Occipital lobe (tissue), 2 donors: ENCODE data around the gene HPSE2. TPM values are rescaled to one million over a fixed set of nuclear protein-coding genes. Genes with fewer than 3 reads are reported as not detected.

Experiments used
- DNase-seq: peaks from one replicate; lab custom pipeline; 2025; lab: John Stamatoyannopoulos, UW
- total RNA-seq: library from RNA; depleted of rRNA; stranded (reverse); fragments of >200 nt; gene quantifications from one replicate; pipeline ENCODE4 v1.2.3, GENCODE V29; 2014

Gene HPSE2
- total RNA-seq, 1 donor from 2014 or later = not detected

- DNase-seq = no peak
Measured at GRCh38 chr10:98621630-98622029, 614.0 kb downstream of the HPSE2 start.

GRCh38 chr10:98620503-98620902 lies 615.1 kb downstream of the HPSE2 start:
- no peak for DNase-seq

- DNase-seq = no peak
Measured at GRCh38 chr10:98619446-98619845, 616.2 kb downstream of the HPSE2 start.

- no peak for DNase-seq
Measured at GRCh38 chr10:98617906-98618520, 617.6 kb downstream of the HPSE2 start.

- DNase-seq = no peak
Measured at GRCh38 chr10:98613446-98613845, 622.2 kb downstream of the HPSE2 start.

- DNase-seq = no peak
Measured at GRCh38 chr10:98611436-98611835, 624.2 kb downstream of the HPSE2 start.

- DNase-seq = peak; percentile 25
Measured at GRCh38 chr10:98610836-98611235, 624.8 kb downstream of the HPSE2 start.

GRCh38 chr10:98610301-98610700 lies 625.4 kb downstream of the HPSE2 start:
- no peak for DNase-seq

GRCh38 chr10:98609265-98609664 lies 626.4 kb downstream of the HPSE2 start:
- DNase-seq = no peak

- no peak for DNase-seq
Measured at GRCh38 chr10:98608411-98608810, 627.2 kb downstream of the HPSE2 start.

- no peak for DNase-seq
Measured at GRCh38 chr10:98602224-98602623, 633.4 kb downstream of the HPSE2 start.

GRCh38 chr10:98599032-98599610 lies 636.5 kb downstream of the HPSE2 start:
- DNase-seq = no peak

- no peak for DNase-seq
Measured at GRCh38 chr10:98596404-98596803, 639.2 kb downstream of the HPSE2 start.

GRCh38 chr10:98589691-98590090 lies 646.0 kb downstream of the HPSE2 start:
- DNase-seq = no peak

- DNase-seq = no peak
Measured at GRCh38 chr10:98589007-98589406, 646.6 kb downstream of the HPSE2 start.

GRCh38 chr10:98587156-98587837 lies 648.4 kb downstream of the HPSE2 start:
- DNase-seq = no peak

GRCh38 chr10:98586096-98586495 lies 649.6 kb downstream of the HPSE2 start:
- DNase-seq = no peak

- DNase-seq = no peak
Measured at GRCh38 chr10:98582363-98582762, 653.3 kb downstream of the HPSE2 start.

GRCh38 chr10:98577578-98577977 lies 658.1 kb downstream of the HPSE2 start:
- no peak for DNase-seq

GRCh38 chr10:98577168-98577567 lies 658.5 kb downstream of the HPSE2 start:
- no peak for DNase-seq

- no peak for DNase-seq
Measured at GRCh38 chr10:98576096-98576495, 659.6 kb downstream of the HPSE2 start.

GRCh38 chr10:98572594-98572993 lies 663.1 kb downstream of the HPSE2 start:
- no peak for DNase-seq

- no peak for DNase-seq
Measured at GRCh38 chr10:98570834-98571233, 664.8 kb downstream of the HPSE2 start.
